ENCODE measurements around the gene EYA3.

Gene EYA3

DNA sequence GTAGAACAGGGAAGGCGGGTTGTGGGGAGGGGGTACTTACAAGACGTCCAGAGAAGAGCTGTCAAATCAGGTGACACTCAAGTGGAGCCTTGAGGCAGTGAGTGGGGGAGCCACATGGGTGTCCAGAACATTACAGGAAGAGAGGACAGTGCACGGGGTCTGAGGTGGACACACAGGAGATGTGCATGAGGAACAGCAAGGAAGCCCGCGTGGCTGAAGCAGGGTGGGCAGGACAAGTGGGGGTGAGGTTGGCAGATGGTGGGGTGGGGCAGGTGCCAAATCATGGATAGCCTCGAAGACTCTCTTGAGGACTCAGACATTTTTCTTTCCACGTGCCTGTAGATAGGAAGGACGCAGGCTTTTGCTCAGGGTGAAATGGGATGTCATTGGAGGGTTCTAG, 152.7 kb downstream of the EYA3 start:
- DNase-seq, result no peak

DNA sequence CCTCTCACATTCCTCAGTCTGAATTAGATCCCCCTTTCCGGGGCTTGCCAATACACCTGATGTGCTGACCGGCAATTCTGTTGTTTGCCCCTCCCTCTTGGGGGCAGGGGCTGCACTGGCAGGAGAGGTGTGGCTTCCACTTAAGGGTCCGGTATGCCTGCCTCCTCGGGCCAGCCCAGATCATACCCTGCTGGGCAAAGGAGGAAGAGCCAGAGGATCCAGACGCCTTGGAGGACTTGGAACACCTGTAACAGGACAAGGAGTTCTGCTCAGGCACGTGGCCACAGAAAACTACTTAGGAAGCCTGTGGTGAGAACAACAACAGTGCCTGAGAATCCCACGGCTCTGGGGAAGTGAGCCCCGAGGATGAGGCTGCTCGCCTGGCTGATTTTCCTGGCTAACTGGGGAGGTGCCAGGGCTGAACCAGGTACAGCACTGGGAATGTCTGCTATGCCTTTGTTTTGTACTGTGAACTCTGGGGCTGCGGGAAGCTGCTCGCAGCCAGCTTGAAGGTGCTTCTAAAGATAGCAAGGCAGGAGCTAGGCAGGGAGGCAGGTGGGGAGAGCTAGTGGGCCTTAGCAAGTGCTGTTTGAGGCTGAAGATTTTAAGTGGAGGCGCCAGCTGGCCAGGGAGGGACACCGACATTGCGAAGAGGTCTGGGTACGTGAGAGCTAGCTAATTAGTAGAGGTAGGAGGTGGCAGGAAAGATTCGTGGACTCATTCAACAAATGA, 153.4 kb downstream of the EYA3 start, which contains the start of gene SMPDL3B:
Gene SMPDL3B, plus strand, starts transcription at position 183 of the 732 bp plus-strand sequence. Its CDS starts 184 bp downstream, at position 367.
- peak; percentile 30 to 34 for DNase-seq

DNA sequence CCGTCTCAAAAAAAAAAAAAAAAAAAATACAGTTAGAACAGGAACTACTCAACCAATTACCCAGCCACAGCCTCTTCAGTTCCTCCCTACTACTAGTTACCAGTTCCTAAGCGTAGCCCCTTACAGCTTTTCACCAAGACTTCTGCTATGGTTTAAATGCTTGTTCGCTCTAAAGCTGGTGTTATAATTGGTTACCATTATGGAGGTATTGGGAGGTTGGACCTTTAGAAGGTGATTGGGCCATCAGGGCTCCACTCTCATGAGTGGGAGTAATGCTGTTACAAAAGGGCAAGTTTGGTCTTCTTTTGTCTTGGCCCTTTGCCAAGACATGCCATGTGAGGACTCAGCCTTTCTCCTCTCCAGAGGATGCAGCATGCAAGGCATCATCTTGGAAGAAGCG, 156.7 kb downstream of the EYA3 start:
- no peak for DNase-seq

DNA sequence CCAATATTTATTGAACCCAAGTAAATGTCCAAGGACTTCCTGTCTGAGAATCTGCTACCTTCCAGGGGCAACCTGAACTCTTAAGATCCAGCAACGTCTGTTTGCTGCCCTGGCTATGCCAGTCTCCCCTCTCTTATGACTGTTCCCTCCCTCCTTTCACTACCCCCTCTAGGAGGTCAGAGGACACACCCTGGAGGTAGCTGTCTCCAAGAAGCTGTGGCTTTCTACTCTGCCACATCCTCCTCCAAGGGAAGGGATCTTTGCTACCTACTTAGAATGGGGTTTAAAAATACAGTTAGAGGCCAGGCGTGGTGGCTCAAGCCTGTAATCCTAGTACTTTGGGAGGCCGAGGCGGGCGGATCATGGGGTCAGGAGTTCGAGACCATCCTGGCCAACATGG, 157.2 kb downstream of the EYA3 start:
- DNase-seq, result no peak

DNA sequence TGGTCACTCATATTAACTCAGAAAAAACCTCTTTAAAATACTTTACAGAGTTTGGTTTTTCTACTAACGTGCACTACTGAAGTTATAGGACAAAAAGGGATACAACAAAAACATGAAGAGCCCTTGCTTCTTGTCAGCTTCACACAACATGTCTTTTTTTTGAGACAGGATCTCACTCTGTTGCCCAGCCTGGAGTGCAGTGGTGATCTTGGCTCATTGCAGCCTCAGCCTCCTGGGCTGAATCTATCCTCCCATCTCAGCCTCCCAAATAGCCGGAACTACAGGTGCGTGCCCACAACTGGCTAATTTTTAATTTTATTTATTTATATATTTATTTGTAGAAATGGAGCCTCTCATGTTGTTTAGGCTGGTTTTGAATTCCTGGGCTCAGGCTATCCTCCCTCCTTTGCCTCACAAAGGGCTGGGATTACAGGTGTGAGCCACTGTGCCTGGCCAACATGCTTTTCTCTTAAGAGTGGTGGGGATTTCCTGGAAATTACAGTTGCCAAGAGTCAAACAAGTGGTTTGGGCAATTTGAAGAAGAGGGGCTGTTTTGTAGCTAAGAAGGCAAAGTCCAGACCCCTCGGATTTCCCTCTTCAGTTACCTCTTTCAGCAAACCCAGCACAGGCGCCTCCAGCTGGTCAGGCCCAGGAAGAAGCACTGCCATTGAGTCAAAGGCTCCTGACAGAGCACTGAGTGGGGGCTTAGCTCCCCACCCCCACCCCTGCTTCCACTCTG, 160.0 kb downstream of the EYA3 start:
- no peak for DNase-seq

DNA sequence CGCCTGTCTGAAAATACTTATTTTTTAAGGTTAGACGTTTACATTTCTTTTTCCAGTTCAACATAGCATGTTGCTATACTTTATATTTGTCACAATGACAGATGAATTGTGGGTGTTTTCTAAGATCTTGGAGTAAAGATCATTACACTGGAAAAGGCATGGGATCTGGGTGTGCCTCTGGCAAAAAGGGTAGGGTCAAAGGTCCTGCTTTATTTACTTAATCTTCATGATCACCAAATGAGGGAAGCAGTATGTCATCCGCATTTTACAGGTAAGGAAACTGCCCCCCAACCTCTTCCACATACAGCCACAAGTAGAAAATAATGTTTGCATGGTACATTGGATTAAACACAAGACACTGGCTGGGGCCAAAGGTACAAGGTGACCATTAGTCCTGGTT, 166.1 kb downstream of the EYA3 start:
- DNase-seq, result no peak

Measured in activated T-cell treated with anti-CD3 and anti-CD28 coated beads, Interleukin-2, amount 50 U/mL, for 48 hours (primary cell).